Erythroblast (primary cell): ENCODE data around the gene PTPRD.

Experiments
- GATA1 ChIP-seq: IDR thresholded peaks from 2 replicates; pipeline ENCODE4 v1.6.1; 2011; ENCODE audit warnings: low read depth, mild to moderate bottlenecking, control low read depth, low read length, moderate library complexity
- POLR2A ChIP-seq: IDR thresholded peaks from 2 replicates; pipeline ENCODE4 v1.6.1; 2011; ENCODE audit warnings: mild to moderate bottlenecking, low read length

GRCh38 chr9:10235376-10235775, 377.4 kb downstream of the PTPRD start:
- no peak for TF ChIP-seq POLR2A
- TF ChIP-seq GATA1, result no peak
